AML-193 (cell line): Measurements from ENCODE around the gene HTR3D.
"Not testable (repeated sequence)": the region's sequence is repeated elsewhere in the genome, so short reads cannot be mapped to it uniquely, and the experiment has no call there.

Experiments
- DNase-seq, 2 experiments: peaks; one replicate each; lab custom pipeline; 2025; lab: John Stamatoyannopoulos, UW

The HTR3D gene

GRCh38 chr3:184071142-184071541 lies 39.6 kb downstream of the HTR3D start:
- not testable (repeated sequence) for DNase-seq

GRCh38 chr3:184073621-184074020 lies 42.1 kb downstream of the HTR3D start:
- DNase-seq = no peak

DNA sequence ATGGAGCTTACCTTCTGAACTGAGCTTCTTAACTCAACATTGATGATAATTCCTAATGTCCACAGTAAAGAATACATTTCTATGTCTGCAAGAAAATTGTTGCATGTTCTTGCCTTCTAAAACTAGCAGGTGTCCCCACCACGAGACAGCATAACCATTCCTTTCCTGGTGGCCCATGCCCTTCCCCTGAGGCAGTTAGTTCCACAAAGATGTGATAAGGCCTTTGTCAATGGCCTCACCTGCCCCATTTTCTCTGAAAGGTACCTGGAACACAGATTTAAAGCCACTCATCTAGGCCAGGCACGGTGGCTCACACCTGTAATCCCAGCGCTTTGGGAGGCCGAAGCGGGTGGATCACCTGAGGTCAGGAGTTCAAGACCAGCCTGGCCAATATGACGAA lies 44.4 kb downstream of the HTR3D start:
- DNase-seq = no peak

GRCh38 chr3:184077881-184078280 lies 46.3 kb downstream of the HTR3D start:
- DNase-seq = no peak

DNA sequence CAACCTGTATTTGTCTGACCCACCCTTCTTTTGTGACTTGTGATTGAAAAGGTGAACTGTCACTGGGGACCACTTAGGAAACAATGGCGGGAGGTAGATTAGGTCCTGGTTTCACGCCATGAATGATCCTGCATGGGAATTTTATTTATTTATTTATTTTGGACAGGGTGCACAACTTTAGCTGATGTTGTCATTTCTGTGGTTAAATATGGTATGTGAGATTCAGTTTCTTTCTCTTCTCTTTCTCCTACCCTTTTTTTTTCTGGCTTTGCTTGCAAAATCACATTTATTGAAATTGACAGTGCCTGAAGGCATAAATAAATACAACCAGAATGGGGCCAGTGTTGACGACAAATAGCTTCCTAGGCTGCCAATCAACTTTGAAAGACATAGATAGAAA lies 47.3 kb downstream of the HTR3D start:
- no peak for DNase-seq

GRCh38 chr3:184081116-184081830 lies 49.7 kb downstream of the HTR3D start:
- DNase-seq = no peak

GRCh38 chr3:184082034-184082433 lies 50.5 kb downstream of the HTR3D start:
- DNase-seq = no peak

DNA sequence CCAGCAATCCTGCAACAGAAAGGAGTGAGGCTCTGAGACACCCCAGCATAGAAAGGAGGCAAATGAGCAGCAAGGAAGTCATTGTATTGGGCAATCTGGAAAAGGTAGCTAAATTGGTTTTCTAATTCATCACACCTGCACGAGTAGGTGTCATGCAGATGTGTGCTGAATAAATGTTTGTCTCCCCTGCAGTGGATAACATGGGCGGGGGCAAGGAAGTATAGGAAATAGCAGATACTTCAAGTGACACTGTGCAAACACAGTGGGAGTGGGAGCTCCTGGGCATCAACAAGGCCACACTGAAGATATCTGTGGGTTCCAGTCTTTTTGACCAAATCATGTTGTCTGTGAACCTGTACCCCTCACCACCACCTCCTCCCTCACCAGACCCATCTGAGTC lies 50.9 kb downstream of the HTR3D start:
- DNase-seq = no peak

DNA sequence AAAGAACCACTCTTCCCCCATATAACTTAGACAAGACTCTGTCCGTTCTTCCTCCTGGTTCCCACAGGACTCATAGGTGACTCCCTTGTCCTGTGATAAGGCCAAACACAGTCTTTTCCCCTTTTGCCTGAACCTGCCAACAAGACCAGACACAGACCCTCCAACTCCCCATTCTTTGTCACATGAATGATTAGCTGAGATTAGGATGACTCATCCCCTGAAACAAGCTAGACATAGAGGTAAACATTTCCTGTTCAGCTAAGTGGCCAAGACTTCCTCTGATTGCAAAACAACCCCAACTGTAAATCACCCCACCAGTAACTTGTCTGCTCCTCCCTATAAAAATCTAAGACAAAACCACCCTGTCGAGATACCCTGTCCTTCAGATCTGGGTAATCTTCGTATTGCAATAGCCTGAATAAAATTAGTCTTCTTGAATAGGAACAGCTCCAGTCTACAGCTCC lies 53.9 kb downstream of the HTR3D start:
- DNase-seq = peak; percentile 50 to 58
